Lung (tissue), 12 donors: ENCODE measurements around the gene DOCK2. TPM values are rescaled to one million over a fixed set of nuclear protein-coding genes. Genes with fewer than 3 reads are reported as not detected.

Experiments
- ATAC-seq: fragments of 200-7000 bp; cut with Tn5 transposase; one replicate; pipeline ENCODE4 v1.9.1; 2020; ENCODE audit warnings: moderate number of reproducible peaks; ENCODE audit not compliant: insufficient read depth, low FRiP score
- DNase-seq, 3 donors: peaks; one replicate each; pipeline ENCODE4 v3.0.0-alpha.2; 2013 to 2017
- H3K27ac ChIP-seq, 2 donors: one replicate each; pipeline ENCODE4 v1.5.1; 2013; ENCODE audit warnings: mild to moderate bottlenecking in 2 of 2, moderate library complexity in 2 of 2, control low read depth in 1 of 2, inconsistent platforms in 1 of 2, low read depth in 1 of 2, low read length in 1 of 2
- H3K27me3 ChIP-seq, 3 donors: one replicate each; pipeline ENCODE4 v1.5.1; 2013; ENCODE audit warnings: low read length in 2 of 3; ENCODE audit not compliant: control insufficient read depth in 3 of 3, insufficient read depth in 3 of 3
- H3K36me3 ChIP-seq, 4 donors: one replicate each; pipeline ENCODE4 v1.5.1; 2013; ENCODE audit warnings: low read length in 4 of 4, mild to moderate bottlenecking in 1 of 4, moderate library complexity in 1 of 4; ENCODE audit not compliant: control insufficient read depth in 4 of 4, insufficient read depth in 4 of 4
- H3K4me1 ChIP-seq, 5 donors: one replicate each; pipeline ENCODE4 v1.5.1; 2013; ENCODE audit warnings: low read length in 5 of 5, mild to moderate bottlenecking in 2 of 5, moderate library complexity in 1 of 5; ENCODE audit not compliant: control insufficient read depth in 5 of 5, insufficient read depth in 5 of 5
- H3K4me3 ChIP-seq: one replicate; pipeline ENCODE4 v1.5.1; 2013; ENCODE audit warnings: mild to moderate bottlenecking, control low read depth, moderate library complexity
- H3K9ac ChIP-seq, 2 donors: one replicate each; pipeline ENCODE4 v1.5.1; 2013; ENCODE audit warnings: low read length in 2 of 2, control low read depth in 1 of 2; ENCODE audit not compliant: insufficient read depth in 1 of 2
- H3K9me3 ChIP-seq, 4 donors: one replicate each; pipeline ENCODE4 v1.5.1; 2013; ENCODE audit warnings: low read length in 3 of 4, mild to moderate bottlenecking in 1 of 4, moderate library complexity in 1 of 4; ENCODE audit not compliant: control insufficient read depth in 4 of 4, insufficient read depth in 3 of 4
- WGBS, 2 donors: extraction: QIAGEN DNeasy Blood & Tissue Kit; methylation state at CpG; one replicate each; pipeline ENCODE4 v1.1.7; 2013; 5-methylcytosine and 5-hydroxymethylcytosine counted together
- polyA plus RNA-seq, 2 donors: library from polyadenylated mRNA; stranded (reverse); fragments of 200-250 nt; gene quantifications; one replicate each; pipeline ENCODE4 v1.2.1, GENCODE V29; 2013
- total RNA-seq, 2 donors: library from RNA; depleted of rRNA in 1 of 2; stranded (reverse); fragments of >200 nt in 1 of 2; gene quantifications; one replicate each; pipeline ENCODE4 v1.2.1, GENCODE V29; 2014 to 2021
- TF ChIP-seq, protein P1 (sequence below): IDR thresholded peaks from 2 replicates; pipeline ENCODE4 v1.5.1; 2012; ENCODE audit warnings: mild to moderate bottlenecking; ENCODE audit errors: control extremely low read depth, extremely low read depth
- donor health status: control.
- donor health status: control.
- donor health status: Bipolar disorder and iron deficiency.
- donor health status: healthy.
- donor health status: DM: yes; HTN: yes; CAD: no.

DOCK2 gene
- total and polyA plus RNA-seq, 4 donors, result 9.6 to 66.6 (median 43.4) TPM

DNA sequence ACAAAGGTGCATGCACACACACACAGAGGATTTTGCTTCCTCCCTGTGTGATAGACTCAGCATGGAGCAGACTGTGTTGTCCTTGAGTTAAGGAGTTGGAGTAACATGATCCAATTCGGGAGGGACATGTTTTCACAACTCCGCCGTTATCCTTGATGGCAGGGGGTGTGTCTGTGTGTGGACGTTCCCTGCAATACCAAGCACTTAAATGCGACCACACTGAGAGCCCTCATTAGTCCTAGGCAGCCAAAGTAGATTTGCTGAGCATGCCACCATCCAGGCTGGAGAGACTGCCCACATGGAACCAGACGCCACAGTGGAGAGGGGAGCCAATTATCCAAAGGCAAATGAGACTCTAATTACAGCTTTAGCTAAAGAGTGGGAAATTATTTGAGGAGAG lies 140.1 kb downstream of the DOCK2 start:
- ATAC-seq, result no peak
- 60 to 76% methylated on average over 6 of the region's 6 CpGs for WGBS, 2 donors
- no peak for DNase-seq

GRCh38 chr5:169778622-169779596 lies 141.8 kb downstream of the DOCK2 start:
- H3K27me3 ChIP-seq, result no peaks in the 10 kb centered on the region
- ATAC-seq (no peak), DNase-seq (no peak)
- 78 to 88% methylated on average over 7 of the region's 7 CpGs for WGBS, 2 donors
- no peak overlapping the region for H3K9ac ChIP-seq
- H3K36me3 ChIP-seq, result no peaks in the 10 kb centered on the region
- H3K4me1 ChIP-seq, result no peaks in the 10 kb centered on the region
- TF ChIP-seq, protein P1, sequence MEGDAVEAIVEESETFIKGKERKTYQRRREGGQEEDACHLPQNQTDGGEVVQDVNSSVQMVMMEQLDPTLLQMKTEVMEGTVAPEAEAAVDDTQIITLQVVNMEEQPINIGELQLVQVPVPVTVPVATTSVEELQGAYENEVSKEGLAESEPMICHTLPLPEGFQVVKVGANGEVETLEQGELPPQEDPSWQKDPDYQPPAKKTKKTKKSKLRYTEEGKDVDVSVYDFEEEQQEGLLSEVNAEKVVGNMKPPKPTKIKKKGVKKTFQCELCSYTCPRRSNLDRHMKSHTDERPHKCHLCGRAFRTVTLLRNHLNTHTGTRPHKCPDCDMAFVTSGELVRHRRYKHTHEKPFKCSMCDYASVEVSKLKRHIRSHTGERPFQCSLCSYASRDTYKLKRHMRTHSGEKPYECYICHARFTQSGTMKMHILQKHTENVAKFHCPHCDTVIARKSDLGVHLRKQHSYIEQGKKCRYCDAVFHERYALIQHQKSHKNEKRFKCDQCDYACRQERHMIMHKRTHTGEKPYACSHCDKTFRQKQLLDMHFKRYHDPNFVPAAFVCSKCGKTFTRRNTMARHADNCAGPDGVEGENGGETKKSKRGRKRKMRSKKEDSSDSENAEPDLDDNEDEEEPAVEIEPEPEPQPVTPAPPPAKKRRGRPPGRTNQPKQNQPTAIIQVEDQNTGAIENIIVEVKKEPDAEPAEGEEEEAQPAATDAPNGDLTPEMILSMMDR, result no peak
- no peak overlapping the region for H3K27ac ChIP-seq
- H3K4me3 ChIP-seq, result no peak overlapping the region
- no peaks in the 10 kb centered on the region for H3K9me3 ChIP-seq

More for the DNA sequence above, 140.1 kb downstream of the DOCK2 start:
- Histone ChIP-seq H3K4me3 (no peak overlapping the region), H3K9me3 (no peaks in the 10 kb centered on the region), H3K27ac (no peak overlapping the region), H3K36me3 (no peaks in the 10 kb centered on the region), H3K4me1 (no peaks in the 10 kb centered on the region), H3K27me3 (no peaks in the 10 kb centered on the region), H3K9ac (no peak overlapping the region)
- TF ChIP-seq, protein P1, result no peak

DNA sequence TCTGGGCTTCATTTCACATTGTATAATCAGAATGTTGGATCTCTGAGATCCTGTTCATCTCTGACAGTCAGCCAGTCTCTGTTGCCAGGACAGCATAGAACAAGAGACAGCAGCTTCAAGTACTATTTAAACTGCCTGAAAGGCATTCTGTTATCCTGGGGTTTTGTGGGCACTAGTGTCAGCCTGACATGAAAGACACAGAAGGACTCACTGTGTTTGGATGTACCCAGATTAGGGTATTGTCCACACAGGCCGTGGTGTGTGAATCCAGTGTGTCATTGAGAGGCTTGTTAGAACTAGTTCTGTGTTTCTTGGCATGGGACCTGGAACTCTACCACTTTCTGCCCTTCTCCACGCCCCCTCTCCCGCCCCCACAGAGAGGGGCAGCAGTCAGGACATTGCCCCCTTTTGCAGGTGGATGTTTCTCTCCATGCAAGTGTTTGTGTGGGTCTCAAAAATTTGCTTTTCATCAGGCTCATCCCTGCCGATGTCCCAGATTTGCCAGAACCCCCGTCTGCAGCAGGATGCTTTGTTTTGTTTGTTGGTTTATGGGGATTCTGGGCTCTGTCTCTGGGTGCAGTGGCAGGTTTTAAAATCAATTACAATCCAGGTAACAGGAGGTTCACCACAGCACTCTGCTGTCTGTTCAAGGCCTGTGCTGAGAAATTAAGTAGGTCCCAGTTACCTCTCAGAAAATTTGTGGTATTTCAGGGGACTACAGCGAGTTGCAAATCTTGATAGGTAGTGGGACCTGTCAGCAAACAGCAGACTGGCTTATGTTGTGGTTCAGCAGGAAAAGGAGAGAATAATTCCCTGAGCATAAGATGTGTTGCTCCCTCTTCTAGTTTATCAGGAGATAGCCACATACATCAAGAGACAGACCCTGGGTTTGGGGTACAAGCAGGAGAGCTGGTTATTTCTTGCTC lies 144.6 kb downstream of the DOCK2 start:
- DNase-seq (no peak), ATAC-seq (no peak)
- 75 to 88% methylated on average over 6 of the region's 6 CpGs for WGBS, 2 donors
- H3K9me3 ChIP-seq, result no peaks in the 10 kb centered on the region
- H3K4me3 ChIP-seq, result no peak overlapping the region
- H3K9ac ChIP-seq, result no peak overlapping the region
- TF ChIP-seq, protein P1, result no peak
- no peak overlapping the region for H3K27ac ChIP-seq
- H3K27me3 ChIP-seq, result no peaks in the 10 kb centered on the region
- no peaks in the 10 kb centered on the region for H3K4me1 ChIP-seq
- H3K36me3 ChIP-seq, result no peaks in the 10 kb centered on the region
